ENCODE data around the gene PXYLP1.

GRCh38 chr3:141275511-141275910 lies 43.9 kb downstream of the PXYLP1 start:
- TF ChIP-seq POLR2AphosphoS5 (IDR thresholded peaks at IDR 0.05; ENCODE audit: low read depth, low read length) (no peak), TAF1 (IDR thresholded peaks at IDR 0.05; ENCODE audit: borderline replicate concordance, low read depth, low read length) (no peak)
